ENCODE data around the gene S100A10. TPM values are rescaled to one million over a fixed set of nuclear protein-coding genes. Genes with fewer than 3 reads are reported as not detected.

The S100A10 gene
- total RNA-seq, 1 experiment from 2014 or later = 160 TPM

- Histone ChIP-seq H2BK5ac (ENCODE audit: insufficient read length, low read length) (no peak overlapping the region), H2AFZ (ENCODE audit: low read length) (no peak overlapping the region), H3K27me3 (ENCODE audit: insufficient read depth, low read length) (no peaks in the 10 kb centered on the region), H2BK12ac (ENCODE audit: insufficient read length, low read depth, low read length) (no peak overlapping the region), H3K23me2 (ENCODE audit: insufficient read length, low read depth, low read length, poor library complexity, severe bottlenecking) (no peaks in the 10 kb centered on the region), H3K4me1 (ENCODE audit: insufficient read depth, low read length) (peaks cover 4% of the 10 kb centered on the region; the same call in 1 of the 2 replicates), H3K27ac (ENCODE audit: insufficient read length, low read depth, low read length) (no peak overlapping the region), H3K4ac (ENCODE audit: low read depth, low read length) (no peak overlapping the region), H2AK5ac (ENCODE audit: insufficient read length, low read length) (no peak overlapping the region), H3T11ph (ENCODE audit: low read length) (no peak overlapping the region), H3K9ac (ENCODE audit: extremely low read depth, insufficient read length, low read length) (no peak overlapping the region), H4K8ac (replicated peaks; ENCODE audit: insufficient read length, low read depth, low read length) (no peak overlapping the region), H3K9me3 (ENCODE audit: control insufficient read depth, low read depth, low read length) (no peaks in the 10 kb centered on the region), H3K56ac (ENCODE audit: insufficient read length, low read depth, low read length) (no peak overlapping the region), H3K4me2 (ENCODE audit: insufficient read depth, insufficient read length, low read length) (no peak overlapping the region), H2BK15ac (ENCODE audit: low read depth, low read length) (no peak overlapping the region), H4K91ac (ENCODE audit: insufficient read length, low read depth, low read length) (no peak overlapping the region), H4K5ac (ENCODE audit: insufficient read length, low read depth, low read length) (no peak overlapping the region), H2BK120ac (ENCODE audit: low read depth, low read length, poor library complexity, severe bottlenecking) (no peak overlapping the region), H3K23ac (ENCODE audit: insufficient read length, low read depth, low read length) (no peak overlapping the region), H2BK20ac (ENCODE audit: low read depth, low read length, poor library complexity, severe bottlenecking) (no peak overlapping the region), H4K20me1 (ENCODE audit: control insufficient read depth, insufficient read depth, insufficient read length) (no peaks in the 10 kb centered on the region), H3K14ac (ENCODE audit: insufficient read depth, low read length) (no peak overlapping the region), H3K79me1 (ENCODE audit: insufficient read depth, low read depth, low read length, poor library complexity, severe bottlenecking) (no peaks in the 10 kb centered on the region), H3K18ac (ENCODE audit: insufficient read length, low read depth, low read length) (no peak overlapping the region), H3K79me2 (ENCODE audit: insufficient read depth, low read length) (no peaks in the 10 kb centered on the region)
- Mint-ChIP-seq H3K36me3 (ENCODE audit: insufficient read depth in 1 of 3, low read depth in 3 of 3) (no peaks in the 10 kb centered on the region), H3K9me3 (no peaks in the 10 kb centered on the region), H3K27me3 (ENCODE audit: low read depth) (0 out of 2 replicates have a peak, but pooled peaks cover 2% of the 10 kb centered on the region), H3K4me1 (peaks cover 18 to 21% of the 10 kb centered on the region in 2 experiments), H3K4me3 (no peak overlapping the region), H3K27ac (no peak overlapping the region)
- peak; percentile 81 for TF ChIP-seq CTCF (conservative IDR thresholded peaks at IDR 0.05)
- WGBS (ENCODE audit: extremely low coverage, insufficient read length, low lambda C conversion rate) = no CpG with 5 or more reads among the region's 4 CpGs
- peak; percentile 69 for DNase-seq
Measured at GRCh38 chr1:152018537-152018936, 24.9 kb upstream of the S100A10 start.

Measured in H9 (cell line).